Measurements from ENCODE around the gene OVAAL.

The OVAAL gene

DNA sequence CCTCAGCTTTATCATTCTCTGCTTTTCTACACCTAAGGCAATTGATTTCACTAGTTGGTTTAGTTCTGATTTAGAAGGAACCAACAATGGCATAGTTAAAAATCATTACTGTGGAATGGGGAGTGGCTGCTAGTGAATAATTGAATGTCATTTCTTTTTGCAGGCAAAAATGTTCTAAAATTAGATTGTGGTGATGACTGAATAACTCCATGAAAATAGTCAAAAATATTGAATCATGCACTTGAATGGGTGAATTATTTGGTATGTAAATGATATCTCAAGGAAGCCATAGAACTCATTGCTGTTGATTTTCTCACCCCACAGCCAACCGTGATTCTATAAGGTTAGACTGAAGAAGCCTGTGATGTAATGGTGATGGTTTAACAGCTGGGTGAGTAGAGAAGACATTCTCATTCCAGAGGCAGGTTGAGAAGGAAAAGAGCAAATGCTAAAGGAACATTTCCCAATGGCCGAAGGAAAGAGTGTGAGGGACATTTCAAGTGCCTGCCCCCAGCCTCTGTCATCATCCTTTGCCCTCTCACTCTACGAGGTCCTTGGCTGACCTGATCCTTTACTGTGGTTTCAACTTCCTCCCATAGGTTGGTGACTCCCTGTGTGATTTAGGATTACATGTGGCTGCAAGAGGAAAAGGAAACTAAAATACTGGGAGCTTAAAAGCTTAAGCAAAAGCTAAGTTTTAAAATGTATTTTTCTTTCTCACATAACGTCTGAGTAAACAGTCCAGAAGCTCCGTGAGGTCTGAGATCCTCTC, 12.5 kb downstream of the OVAAL start:
- no peak for DNase-seq

DNA sequence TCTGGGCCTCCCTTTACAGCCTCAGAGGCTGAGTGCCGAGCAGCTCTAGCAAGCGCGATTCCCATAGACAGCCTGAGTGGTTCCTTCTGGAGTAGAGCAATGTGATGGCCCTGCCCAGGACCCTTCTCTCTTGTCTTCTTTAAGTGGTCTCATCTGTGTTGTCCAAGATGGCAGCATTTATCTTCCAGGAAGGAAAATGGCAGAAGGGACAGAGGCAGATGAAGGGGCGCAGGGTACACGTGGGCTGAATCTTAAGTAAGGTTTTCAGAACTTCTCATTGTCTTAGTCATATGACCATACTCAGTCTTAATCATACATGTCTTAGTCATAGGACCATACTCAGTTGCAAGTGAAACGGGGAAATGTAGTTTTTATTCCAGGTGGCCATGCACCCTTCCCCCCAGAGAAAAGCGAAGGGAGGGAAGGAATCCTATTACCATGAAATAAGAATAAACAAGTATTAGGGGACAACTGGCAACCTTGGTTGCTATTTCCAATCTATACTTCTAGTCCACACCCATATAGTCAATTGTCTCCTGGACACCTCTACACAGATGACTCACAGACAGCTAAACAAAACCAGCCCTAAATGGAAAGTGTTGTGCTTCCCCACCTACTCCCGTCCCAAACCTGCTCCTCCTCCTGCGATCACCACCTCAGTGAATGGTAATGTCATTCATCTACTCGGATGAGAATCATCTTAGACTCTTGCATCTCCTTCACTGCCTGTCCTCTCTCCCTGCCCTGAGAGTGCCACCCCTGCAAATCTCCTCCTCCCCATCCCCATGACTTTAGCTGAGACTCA, 13.3 kb downstream of the OVAAL start:
- DNase-seq = no peak

DNA sequence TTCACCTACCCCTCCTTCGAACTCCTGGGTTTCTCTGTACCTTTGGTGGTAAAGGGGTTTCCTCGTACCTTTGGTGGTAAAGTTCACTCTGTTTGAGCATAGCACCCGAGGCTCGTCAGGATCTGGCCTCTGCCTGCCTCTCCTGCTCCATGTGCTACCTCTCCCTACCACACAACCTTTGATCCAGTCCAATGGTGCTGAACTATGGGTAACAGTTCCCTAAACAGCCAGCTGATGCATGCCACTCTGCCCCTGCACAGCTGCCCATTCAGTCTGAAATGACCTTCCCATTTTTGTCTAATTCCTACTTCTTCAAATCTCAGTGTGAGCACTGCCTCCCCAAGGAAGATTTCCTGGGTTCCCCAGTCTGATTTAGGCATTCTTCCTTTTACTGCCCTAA, 14.0 kb downstream of the OVAAL start:
- DNase-seq = no peak

DNA sequence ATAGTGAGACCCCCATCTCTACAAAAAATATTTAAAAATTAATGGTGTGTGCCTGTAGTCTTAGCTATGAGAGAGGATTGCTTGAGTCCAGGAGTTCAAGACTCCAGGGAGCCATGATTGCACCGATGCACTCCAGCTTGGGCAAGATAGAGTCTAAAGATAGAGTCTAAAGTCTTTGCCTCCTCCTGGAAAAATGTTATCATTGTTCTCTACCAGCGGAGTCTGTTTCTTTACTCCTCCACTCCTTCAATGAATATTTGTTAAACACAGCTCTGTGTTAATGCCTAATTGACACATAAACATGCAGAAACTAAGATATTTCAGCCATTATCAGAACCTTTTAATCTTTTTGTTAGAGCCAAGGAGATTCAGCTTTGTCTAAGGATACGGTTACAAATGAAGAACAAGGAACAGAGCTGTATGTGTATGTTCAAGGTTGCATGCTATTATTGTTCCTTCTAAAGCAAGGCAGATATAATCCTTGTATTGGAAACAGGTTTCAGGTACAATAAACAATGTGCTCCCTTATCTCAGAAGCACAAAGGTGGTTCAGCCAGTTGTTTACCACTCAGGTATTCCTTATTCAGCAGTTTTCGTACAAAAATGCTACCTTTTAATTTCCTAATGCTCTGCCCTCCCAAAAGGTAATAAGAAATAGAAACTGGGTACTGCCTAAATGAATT, 15.4 kb downstream of the OVAAL start:
- no peak for DNase-seq

DNA sequence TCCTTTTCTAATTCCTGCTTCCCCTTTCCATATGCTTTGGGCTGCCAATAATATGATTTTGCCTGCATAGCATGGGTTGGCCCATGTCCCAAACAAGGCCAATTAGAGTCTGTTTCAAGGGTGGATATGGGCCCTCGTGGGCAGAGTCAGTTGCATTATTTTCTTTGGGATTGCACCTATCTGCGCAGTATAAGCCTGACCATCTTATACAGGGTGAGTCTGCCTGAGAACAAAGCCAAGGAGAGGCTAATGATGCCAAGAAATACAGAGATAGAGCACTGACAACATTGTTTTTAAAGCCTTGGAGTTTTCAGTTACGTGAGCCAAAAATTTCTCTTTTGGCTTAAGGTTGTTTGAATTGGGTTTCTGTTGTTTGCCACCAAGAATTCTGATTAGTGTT, 18.6 kb downstream of the OVAAL start:
- no peak for DNase-seq

DNA sequence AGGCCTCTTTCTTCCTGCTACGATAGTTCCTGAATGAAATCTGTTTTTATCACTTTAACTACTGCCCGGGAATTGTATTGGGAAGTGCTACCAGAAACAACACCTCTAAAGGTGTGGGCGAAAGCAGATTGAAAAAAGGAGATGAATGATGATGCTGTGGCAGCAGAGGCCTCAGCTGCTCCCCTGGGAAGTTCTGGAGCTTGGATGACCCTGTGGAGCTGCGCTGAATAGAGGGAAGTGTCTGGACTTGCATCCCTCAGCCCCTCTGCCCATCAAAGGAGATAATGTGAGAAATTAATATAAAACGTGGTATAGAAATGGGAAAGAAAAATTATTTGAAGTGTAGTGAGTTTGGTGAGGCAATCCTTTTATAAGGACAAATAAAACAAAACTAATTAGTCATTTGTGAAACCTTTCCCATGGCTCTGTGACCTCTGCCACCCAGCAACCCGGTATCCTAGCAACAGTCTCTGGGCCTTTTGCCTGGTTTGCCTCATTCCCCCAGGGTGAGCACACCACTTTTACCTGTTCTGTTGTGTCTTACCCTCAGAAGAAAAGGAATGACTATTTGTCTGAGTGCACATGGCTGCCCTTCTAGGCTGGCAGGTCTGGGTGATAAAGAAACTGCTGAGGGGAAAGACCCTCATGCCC, 21.3 kb downstream of the OVAAL start:
- no peak for DNase-seq

DNA sequence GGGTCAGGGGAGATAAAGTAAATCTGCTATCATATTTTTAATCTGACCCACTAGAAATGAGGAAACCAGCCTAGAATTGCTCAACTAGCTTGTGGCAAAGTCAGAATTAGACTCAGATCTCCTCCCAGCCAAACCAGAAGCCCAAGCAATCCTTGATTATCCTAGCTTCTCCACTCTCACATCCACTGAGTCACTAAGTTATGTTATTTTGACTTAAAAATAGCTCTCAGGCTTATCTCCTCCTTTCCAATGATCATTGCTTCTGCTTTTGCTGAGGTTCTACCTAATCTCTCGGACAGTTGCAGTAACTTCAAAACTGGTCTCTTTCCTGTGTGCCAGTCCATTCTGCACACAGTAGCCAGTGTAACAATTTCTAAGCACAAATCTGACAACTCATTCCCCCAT, 22.9 kb downstream of the OVAAL start:
- no peak for DNase-seq

DNA sequence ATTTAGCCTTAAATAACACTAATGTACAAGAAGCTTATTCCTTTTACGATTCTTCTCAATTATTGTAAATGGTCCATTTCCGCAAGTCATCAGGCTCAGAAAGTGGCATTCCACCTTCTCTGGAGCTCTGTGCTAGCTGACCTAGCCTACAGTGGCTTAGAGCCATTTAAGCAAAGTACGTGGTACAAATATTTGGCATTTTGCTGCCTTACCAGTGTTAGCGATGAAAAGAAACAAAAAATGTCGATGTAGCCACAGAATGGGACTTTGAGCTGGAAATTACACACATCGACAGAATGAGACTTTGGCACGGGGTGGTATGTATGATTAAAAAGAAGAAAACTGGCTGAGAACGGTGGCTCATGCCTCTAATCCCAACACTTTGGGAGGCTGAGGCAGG, 26.1 kb downstream of the OVAAL start:
- DNase-seq = no peak

DNA sequence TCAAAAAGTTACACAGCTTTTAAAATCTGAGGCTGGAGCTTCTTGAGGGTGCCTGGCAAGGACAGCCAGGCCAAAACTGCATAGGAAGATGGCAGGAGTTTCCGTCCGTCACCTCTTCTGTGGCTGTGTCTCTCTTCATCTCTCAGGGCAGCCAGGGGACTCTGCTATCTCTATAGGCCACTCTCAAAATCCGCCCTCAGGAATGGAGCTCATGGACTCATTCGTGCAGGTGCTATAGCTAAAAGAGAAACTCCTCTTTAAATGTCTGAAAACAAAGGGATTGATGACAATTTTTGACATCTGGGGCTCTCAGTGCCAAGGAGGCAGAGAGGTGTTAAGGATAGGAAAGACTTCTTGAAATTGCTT, 27.2 kb downstream of the OVAAL start:
- no peak for DNase-seq

DNA sequence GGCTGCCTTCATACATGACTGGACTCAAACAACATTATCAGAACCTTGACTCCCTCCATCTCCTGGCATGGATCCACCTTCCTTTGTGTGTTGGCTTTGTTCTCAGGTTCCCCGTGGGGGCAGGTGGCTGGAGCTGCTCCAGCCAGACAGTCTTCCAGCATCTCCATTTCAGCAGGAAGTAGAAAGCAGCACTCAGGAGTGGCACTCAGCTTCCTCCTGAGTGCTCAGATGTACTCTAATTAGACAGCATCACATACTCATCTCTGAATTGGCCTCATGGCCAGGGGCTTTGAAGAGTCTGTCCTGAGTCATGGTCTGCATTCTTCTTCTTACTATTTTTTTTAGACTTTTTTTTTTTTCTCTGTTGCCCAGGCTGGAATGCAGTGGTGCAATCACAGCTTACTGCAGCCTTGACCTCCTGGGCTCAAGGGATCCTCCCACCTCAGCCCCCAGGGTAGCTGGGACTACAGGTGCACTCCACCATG, 27.9 kb downstream of the OVAAL start:
- DNase-seq = no peak

DNA sequence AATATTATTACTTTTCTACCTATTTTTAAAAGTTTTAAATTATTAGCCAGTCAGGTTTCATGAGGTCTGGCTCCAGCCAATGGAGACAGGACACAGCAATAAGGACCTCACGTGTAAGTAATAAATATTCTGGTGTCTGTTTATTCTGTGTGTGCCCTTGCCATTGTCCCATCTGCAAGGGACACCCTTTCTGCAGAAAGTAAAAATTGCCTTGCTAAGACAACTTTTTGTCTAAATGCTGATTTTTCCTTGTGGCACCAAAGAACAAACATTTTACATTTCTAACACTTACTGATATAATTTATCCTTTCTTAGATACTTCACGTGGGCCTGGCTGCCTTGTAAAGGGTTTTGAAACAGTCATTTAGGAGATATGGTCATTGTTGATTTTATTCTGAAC, 29.4 kb downstream of the OVAAL start:
- DNase-seq = no peak

DNA sequence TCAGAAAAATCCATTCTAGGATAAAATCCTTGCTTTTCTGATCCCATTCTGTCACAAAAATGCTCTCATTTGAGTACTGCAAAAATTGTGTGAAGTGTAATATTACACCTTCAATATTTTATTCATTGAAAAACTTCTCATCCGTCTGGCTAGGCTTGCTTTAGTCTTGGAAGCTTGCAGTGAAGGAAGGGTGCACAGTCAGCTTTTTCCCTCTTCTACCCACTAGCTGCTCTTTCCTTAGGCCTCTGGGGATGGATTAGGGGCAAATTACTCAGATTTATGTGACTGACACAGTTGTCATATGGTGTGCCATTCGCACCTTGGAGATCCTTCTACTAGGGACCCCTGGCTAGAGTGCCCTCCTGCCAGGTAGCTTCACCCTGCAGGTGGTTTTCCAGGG, 32.1 kb downstream of the OVAAL start:
- DNase-seq = no peak

DNA sequence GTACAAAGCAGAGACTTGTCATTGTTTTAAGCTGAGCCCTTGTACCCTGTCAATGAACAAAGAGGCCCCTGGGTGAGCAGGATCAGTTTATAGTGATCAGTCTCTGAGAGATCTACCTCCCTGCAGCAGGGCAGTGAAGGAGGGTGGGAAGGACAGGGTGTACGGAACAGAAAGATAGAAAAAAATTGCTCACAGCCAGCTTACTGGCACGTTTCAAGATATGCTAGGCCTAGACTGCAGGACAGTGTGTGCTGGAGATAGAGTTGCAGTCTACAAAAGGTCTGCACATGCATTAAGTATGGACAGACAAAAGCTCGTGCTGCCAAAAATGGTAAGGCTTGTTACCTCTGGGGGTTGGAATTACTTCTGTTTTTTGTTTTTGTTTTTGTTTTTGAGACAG, 34.6 kb downstream of the OVAAL start:
- no peak for DNase-seq

DNA sequence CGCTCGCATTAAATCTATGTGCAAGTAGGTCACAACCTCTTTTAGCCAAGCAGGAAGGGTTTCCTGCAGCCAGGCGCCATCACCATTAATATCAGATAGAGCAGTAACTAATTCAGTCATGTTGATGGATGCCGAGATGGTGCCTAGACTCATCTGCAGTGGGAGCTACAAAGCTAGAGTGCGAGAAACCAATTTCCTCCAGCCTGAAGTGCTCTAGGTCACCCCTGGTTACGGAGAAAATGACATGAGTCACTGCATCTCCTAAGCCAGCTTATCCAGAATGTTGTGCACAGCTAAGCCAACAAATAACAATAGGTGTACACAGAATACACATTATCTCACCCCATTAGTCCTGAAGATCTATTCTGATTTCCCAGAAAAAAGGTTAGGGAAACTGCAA, 36.0 kb downstream of the OVAAL start:
- DNase-seq = no peak

DNA sequence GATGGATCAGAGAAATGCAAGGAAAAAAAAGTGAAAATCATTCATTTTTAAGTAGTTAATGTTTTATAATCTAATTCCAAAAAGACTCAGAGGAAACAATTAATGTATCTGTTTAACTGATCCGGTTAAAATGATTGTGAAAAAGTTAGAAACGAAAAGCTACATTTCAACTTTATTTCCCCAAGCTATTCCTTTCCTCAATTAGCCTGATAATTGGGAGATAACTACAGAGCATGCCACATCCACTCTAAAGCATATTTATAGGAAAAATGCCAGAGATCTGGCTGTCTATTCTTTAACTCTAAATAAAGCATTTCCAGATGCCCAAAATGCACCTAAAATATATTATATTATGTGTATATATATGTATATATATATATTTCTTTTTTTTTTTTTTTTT, 37.2 kb downstream of the OVAAL start:
- DNase-seq = no peak

DNA sequence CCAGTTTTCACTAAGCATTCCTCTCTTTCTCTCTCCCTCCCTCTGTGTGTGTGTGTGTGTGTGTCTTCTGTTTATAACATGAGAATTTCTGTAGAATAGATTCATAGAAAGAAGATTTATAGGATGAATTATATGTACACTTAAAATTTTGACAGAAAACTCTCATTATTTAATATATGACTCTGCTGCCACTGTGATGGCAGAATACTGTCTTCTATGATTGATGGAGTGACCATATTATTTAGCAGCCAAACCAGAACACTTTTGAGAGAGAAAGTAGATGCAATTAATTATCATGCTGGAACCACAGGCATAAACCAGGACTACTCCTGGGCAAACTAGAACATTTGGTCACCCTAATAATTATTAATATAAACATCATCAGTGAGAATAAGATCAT, 38.8 kb downstream of the OVAAL start:
- no peak for DNase-seq

DNA sequence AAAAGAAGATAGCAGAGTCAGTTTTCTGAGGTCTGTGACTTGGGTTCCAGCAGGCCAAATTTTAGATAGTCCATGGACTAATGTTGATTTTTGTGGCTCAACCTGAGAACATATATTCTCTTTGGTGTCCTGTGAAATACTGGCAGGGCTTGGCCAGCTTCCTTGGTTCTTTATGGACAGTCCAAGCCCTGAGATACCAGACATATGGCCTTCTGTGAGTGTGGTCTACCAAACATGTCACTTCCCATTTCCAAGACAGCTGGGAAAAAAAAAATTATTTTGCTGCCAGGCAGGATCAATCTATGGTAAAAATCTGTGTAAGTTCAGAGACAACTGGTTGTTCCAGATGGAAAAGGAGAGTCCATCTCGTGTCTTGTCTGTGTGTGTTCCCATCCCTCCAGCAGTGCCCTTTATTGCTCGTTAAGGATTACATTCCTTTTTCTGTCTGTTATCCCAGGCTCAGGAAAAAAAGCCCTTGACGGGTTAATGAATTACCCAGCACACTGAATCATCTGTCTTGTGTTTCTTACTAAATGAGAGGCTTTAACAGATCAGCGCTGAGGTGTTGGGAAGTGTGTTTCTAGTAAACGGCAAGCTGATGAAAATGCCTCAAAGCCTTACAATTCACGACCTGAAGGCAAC, 39.7 kb downstream of the OVAAL start:
- no peak for DNase-seq

DNA sequence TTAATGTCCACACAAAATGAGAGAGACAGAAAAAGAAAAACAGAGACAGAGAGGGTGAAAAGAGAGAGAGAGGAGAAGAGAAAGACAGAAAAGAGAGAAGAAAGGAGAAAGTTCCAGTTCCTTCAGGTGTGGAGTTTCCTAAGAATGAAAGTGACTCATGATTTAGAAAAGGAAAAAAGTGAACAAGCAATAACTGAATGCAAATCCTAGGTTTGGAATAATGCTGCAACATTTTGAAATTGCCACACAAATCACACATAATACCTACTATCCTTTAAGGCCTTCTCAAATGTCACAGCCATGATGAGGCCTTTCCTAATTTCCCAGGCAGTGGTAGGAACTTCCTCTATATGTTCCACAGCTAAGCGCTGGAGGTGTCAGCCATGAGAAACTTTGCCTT, 41.6 kb downstream of the OVAAL start:
- DNase-seq = no peak

DNA sequence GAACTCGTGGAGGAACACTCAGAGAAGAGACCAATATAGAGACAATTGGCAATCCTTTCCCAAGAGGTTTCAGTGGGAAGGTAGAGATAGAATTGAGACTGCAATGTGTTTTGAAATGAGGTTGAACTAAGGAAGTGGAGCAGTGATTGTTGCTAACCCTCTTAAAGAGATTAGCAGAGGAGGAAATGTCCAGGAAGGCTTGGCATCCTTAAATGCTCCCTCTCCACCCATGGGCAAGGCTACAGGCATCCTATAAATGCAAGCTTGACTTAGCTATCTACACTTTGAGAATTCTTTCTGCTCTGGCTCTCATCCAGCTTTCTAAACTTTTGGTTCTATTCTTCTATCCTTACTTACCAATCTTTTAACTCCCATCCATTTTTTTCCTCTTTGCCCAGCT, 42.7 kb downstream of the OVAAL start:
- DNase-seq = no peak

DNA sequence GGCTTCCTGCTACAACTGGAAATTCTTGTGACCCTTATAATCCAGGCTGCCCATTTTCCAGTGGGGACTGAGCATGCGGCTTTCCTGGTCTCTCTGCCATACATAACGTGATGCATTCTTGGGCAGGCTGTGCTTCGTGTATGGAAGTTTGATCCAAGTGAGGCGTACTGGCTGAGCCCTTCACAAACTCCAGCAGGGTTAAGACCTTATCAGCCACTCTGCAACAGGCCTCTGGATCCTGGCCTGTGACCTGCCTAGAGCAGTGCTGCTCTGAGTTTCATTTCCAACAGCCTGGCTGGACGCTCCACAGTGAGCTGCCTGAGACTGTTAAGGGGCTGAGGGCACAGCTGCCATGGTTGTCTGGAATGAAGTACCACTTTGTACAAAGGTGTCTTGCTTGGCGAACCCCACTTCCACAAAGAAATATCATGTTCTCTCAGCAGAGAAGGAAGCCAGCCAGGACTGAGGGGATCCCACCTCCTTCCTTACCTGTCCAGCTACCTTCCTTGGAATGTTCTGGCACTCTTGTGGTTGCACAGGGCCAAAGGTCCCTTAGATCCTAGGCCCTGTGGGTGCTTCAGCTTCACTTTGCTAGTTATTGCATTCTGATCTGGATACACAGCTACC, 44.6 kb downstream of the OVAAL start:
- DNase-seq = no peak

DNA sequence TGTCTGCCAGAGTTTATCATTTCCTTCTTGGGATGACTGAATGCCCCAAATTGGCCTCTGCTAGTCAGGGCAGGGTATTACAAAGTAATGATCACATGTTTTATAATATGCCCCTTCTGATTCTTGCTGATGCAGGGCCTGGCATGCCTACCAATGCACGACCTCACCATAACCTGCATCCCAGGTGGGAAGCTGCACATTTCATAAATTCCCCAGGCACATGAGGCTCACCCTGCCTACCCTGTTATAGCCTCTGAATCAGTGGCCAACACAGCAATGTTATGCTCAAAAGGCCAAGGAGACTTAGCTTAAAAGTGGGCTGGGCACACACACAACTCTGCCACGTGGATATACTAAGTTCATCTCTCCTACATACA, 45.1 kb downstream of the OVAAL start:
- no peak for DNase-seq

DNA sequence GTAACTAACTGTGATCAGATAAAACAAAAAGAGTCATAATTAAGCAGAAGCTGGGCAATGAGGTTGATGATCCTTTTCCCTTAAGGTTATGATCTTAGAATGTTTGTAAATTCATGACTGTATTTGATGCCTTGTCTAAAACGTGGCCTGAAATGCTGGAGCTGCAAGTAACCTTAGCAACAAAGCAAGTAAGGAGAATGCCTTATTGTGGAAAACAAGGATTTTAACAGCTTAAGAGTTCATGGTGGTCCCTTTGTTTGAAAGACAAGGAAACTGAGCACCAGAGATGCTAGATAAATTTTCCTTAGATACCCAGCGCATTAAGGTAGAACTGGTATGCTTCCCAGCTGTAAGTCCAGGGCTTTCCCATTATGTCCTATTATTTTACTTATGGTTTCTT, 47.4 kb downstream of the OVAAL start:
- DNase-seq = no peak

Data from CD4-positive, alpha-beta T cell treated with Interleukin-21 for 1 hour (primary cell).